IPS-15b (cell line): ENCODE measurements around the gene FAM221B.

Experiments used
- H3K27me3 ChIP-seq: one replicate; pipeline ENCODE4 v1.6.1; 2013; ENCODE audit warnings: low read length; ENCODE audit not compliant: control insufficient read depth, insufficient read depth
- H3K36me3 ChIP-seq: one replicate; pipeline ENCODE4 v1.6.1; 2013; ENCODE audit warnings: low read length; ENCODE audit not compliant: control insufficient read depth, insufficient read depth
- H3K4me1 ChIP-seq: one replicate; pipeline ENCODE4 v1.6.1; 2013; ENCODE audit warnings: mild to moderate bottlenecking, low read length; ENCODE audit not compliant: control insufficient read depth, insufficient read depth
- H3K4me3 ChIP-seq: one replicate; pipeline ENCODE4 v1.5.1; 2013; ENCODE audit warnings: low read depth, low read length
- H3K9ac ChIP-seq: one replicate; pipeline ENCODE4 v1.6.1; 2013; ENCODE audit warnings: low read depth, mild to moderate bottlenecking, low read length
- H3K9me3 ChIP-seq: one replicate; pipeline ENCODE4 v1.6.1; 2013; ENCODE audit warnings: mild to moderate bottlenecking, low read length; ENCODE audit not compliant: control insufficient read depth, insufficient read depth

The FAM221B gene

GRCh38 chr9:35828716-35829083 lies at the start of gene FAM221B:
TSS of gene FAM221B (minus strand) at chr9:35828732. CDS start at chr9:35826161, 2,571 bp downstream.
- peaks cover 2% of the 10 kb centered on the region for H3K27me3 ChIP-seq
- H3K9me3 ChIP-seq: no peaks in the 10 kb centered on the region
- H3K9ac ChIP-seq: no peak within 1 kb of the TSS
- H3K36me3 ChIP-seq: no peaks in the 10 kb centered on the region
- H3K4me1 ChIP-seq: no peaks in the 10 kb centered on the region
- H3K4me3 ChIP-seq: peak within 1 kb of the TSS; percentile 79

- H3K4me1 ChIP-seq: no peaks in the 10 kb centered on the region
- no peaks in the 10 kb centered on the region for H3K9me3 ChIP-seq
- no peaks in the 10 kb centered on the region for H3K36me3 ChIP-seq
- no peaks in the 10 kb centered on the region for H3K27me3 ChIP-seq
- H3K9ac ChIP-seq: no peak overlapping the region
- no peak overlapping the region for H3K4me3 ChIP-seq
These were observed 44.0 kb upstream of the FAM221B start for GRCh38 chr9:35872505-35872904.

GRCh38 chr9:35871545-35871944 lies 43.0 kb upstream of the FAM221B start:
- H3K36me3 ChIP-seq: no peaks in the 10 kb centered on the region
- H3K4me3 ChIP-seq: no peak overlapping the region
- H3K9me3 ChIP-seq: no peaks in the 10 kb centered on the region
- no peaks in the 10 kb centered on the region for H3K27me3 ChIP-seq
- no peak overlapping the region for H3K9ac ChIP-seq
- no peaks in the 10 kb centered on the region for H3K4me1 ChIP-seq

- Histone ChIP-seq H3K4me1 (no peaks in the 10 kb centered on the region), H3K9ac (no peak within 1 kb of the TSS), H3K36me3 (no peaks in the 10 kb centered on the region), H3K4me3 (no peak within 1 kb of the TSS), H3K9me3 (no peaks in the 10 kb centered on the region), H3K27me3 (no peaks in the 10 kb centered on the region)
These were observed 41.9 kb upstream of the FAM221B start, which contains the start of gene OR13J1 for GRCh38 chr9:35870351-35870923. TSS of gene OR13J1 (minus strand) at chr9:35870401. CDS start at chr9:35870401, 0 bp downstream.

GRCh38 chr9:35869621-35870216 lies 41.2 kb upstream of the FAM221B start:
- Histone ChIP-seq H3K9me3 (no peaks in the 10 kb centered on the region), H3K9ac (no peak overlapping the region), H3K4me3 (no peak overlapping the region), H3K36me3 (no peaks in the 10 kb centered on the region), H3K4me1 (no peaks in the 10 kb centered on the region), H3K27me3 (no peaks in the 10 kb centered on the region)

GRCh38 chr9:35868933-35869332 lies 40.4 kb upstream of the FAM221B start:
- Histone ChIP-seq H3K9me3 (no peaks in the 10 kb centered on the region), H3K36me3 (no peaks in the 10 kb centered on the region), H3K4me3 (no peak overlapping the region), H3K4me1 (no peaks in the 10 kb centered on the region), H3K9ac (no peak overlapping the region), H3K27me3 (no peaks in the 10 kb centered on the region)

- Histone ChIP-seq H3K27me3 (peaks cover 2% of the 10 kb centered on the region), H3K9ac (no peak overlapping the region)
These were observed 39.0 kb upstream of the FAM221B start for GRCh38 chr9:35867538-35867937.

GRCh38 chr9:35864695-35865255 lies 36.2 kb upstream of the FAM221B start:
- Histone ChIP-seq H3K27me3 (peaks cover 10% of the 10 kb centered on the region), H3K9ac (no peak overlapping the region), H3K9me3 (no peaks in the 10 kb centered on the region), H3K4me3 (no peak overlapping the region), H3K36me3 (no peaks in the 10 kb centered on the region), H3K4me1 (no peaks in the 10 kb centered on the region)

More at GRCh38 chr9:35867538-35867937, 39.0 kb upstream of the FAM221B start:
- Histone ChIP-seq H3K4me1 (no peaks in the 10 kb centered on the region), H3K9me3 (no peaks in the 10 kb centered on the region), H3K36me3 (no peaks in the 10 kb centered on the region), H3K4me3 (no peak overlapping the region)

- no peak overlapping the region for H3K9ac ChIP-seq
- no peak overlapping the region for H3K4me3 ChIP-seq
- H3K36me3 ChIP-seq: no peaks in the 10 kb centered on the region
- H3K27me3 ChIP-seq: peaks cover 12% of the 10 kb centered on the region
- no peaks in the 10 kb centered on the region for H3K9me3 ChIP-seq
- no peaks in the 10 kb centered on the region for H3K4me1 ChIP-seq
These were observed 35.1 kb upstream of the FAM221B start for GRCh38 chr9:35863583-35863982.

- H3K4me3 ChIP-seq: no peak overlapping the region
- H3K9me3 ChIP-seq: no peaks in the 10 kb centered on the region
- H3K9ac ChIP-seq: no peak overlapping the region
- H3K27me3 ChIP-seq: peaks cover 12% of the 10 kb centered on the region
- no peaks in the 10 kb centered on the region for H3K4me1 ChIP-seq
- no peaks in the 10 kb centered on the region for H3K36me3 ChIP-seq
These were observed 33.8 kb upstream of the FAM221B start for GRCh38 chr9:35862328-35862727.

GRCh38 chr9:35861161-35861897 lies 32.8 kb upstream of the FAM221B start:
- Histone ChIP-seq H3K27me3 (peaks cover 12% of the 10 kb centered on the region), H3K4me3 (no peak overlapping the region), H3K36me3 (no peaks in the 10 kb centered on the region), H3K9ac (no peak overlapping the region), H3K9me3 (no peaks in the 10 kb centered on the region), H3K4me1 (no peaks in the 10 kb centered on the region)

- Histone ChIP-seq H3K27me3 (peaks cover 14% of the 10 kb centered on the region), H3K4me3 (no peak overlapping the region), H3K9me3 (no peaks in the 10 kb centered on the region), H3K36me3 (no peaks in the 10 kb centered on the region), H3K9ac (no peak overlapping the region), H3K4me1 (no peaks in the 10 kb centered on the region)
These were observed 31.4 kb upstream of the FAM221B start for GRCh38 chr9:35859990-35860339.
